Testis (tissue), 3 donors: Measurements from ENCODE around the gene COL1A2. TPM values are rescaled to one million over a fixed set of nuclear protein-coding genes. Genes with fewer than 3 reads are reported as not detected.

Experiments
- DNase-seq: peaks from one replicate; pipeline ENCODE4 v3.0.0-alpha.2; 2019
- H3K27ac ChIP-seq, 2 donors: fragments of 200-600 bp; sonication (generic); one replicate each; pipeline ENCODE4 v1.5.1; 2019
- H3K27me3 ChIP-seq: fragments of 200-600 bp; sonication (generic); one replicate; pipeline ENCODE4 v1.5.1; 2019
- H3K36me3 ChIP-seq: fragments of 200-600 bp; sonication (generic); one replicate; pipeline ENCODE4 v1.5.1; 2017; ENCODE audit warnings: low read depth; ENCODE audit errors: missing control alignments
- H3K4me1 ChIP-seq: fragments of 200-600 bp; sonication (generic); one replicate; pipeline ENCODE4 v1.5.1; 2019
- H3K4me3 ChIP-seq, 2 donors: fragments of 200-600 bp; sonication (generic); one replicate each; pipeline ENCODE4 v1.5.1; 2017 to 2019
- H3K9me3 ChIP-seq: fragments of 200-600 bp; sonication (generic); one replicate; pipeline ENCODE4 v1.5.1; 2017
- CTCF ChIP-seq, 3 experiments: fragments of 450-650 bp in 2 of 3; fragments of 200-600 bp in 1 of 3; sonication (generic) in 1 of 3; IDR thresholded peaks; one replicate each; pipeline ENCODE4 v1.5.1; 2016 to 2019; ENCODE audit warnings: antibody characterized with exemption in 3 of 3, mild to moderate bottlenecking in 2 of 3, moderate library complexity in 1 of 3
- POLR2A ChIP-seq: fragments of 450-650 bp; IDR thresholded peaks from one replicate; pipeline ENCODE4 v1.6.1; 2017; ENCODE audit warnings: antibody characterized with exemption, mild to moderate bottlenecking, moderate library complexity
- WGBS, 2 donors: methylation state at CpG; one replicate each; pipeline ENCODE4 v1.1.5; 2018; 5-methylcytosine and 5-hydroxymethylcytosine counted together
- intact Hi-C: fragments of 100-400 bp; cut with DNase I; formaldehyde crosslinking; loops from one replicate; pipeline ENCODE4 v1.15.1; 2023; ENCODE audit warnings: low total_unique reads
- polyA plus RNA-seq: library from polyadenylated mRNA; stranded (reverse); fragments of 350-450 nt; fragmentation: Illumina TruSeq; extraction: RNeasy Lipid Tissue Mini Kit (QIAGEN cat#74804); gene quantifications from one replicate; pipeline ENCODE4 v1.2.3, GENCODE V29; 2014; ENCODE audit warnings: low read depth, low replicate concordance; ENCODE audit not compliant: insufficient read depth
- total RNA-seq, 2 donors: library from RNA; depleted of rRNA; stranded (reverse); fragments of >200 nt; gene quantifications; one replicate each; pipeline ENCODE4 v1.2.3, GENCODE V29; 2016

COL1A2 gene
- total and polyA plus RNA-seq, 3 donors from 2014 or later = 465 to 979 (median 866) TPM

- intact Hi-C loops = no loop called here
- 32 to 40% methylated on average over 2 of the region's 2 CpGs for WGBS, 2 donors
- no peaks in the 10 kb centered on the region for H3K36me3 ChIP-seq
- TF ChIP-seq CTCF (IDR thresholded peaks at IDR 0.05) (no peak), POLR2A (no peak)
- peak overlapping the region; percentile 81 to 84 for H3K27ac ChIP-seq
- H3K9me3 ChIP-seq = no peaks in the 10 kb centered on the region
- peak; percentile 51 for DNase-seq
- H3K4me1 ChIP-seq = peaks cover 30% of the 10 kb centered on the region
- no peaks in the 10 kb centered on the region for H3K27me3 ChIP-seq
- H3K4me3 ChIP-seq = peak overlapping the region in 1 of 2 donors; percentile 9
These were observed 19.0 kb upstream of the COL1A2 start for GRCh38 chr7:94375691-94376090.

GRCh38 chr7:94376281-94376680, 18.4 kb upstream of the COL1A2 start:
- Histone ChIP-seq H3K27ac (peak overlapping the region in 1 of 2 donors; percentile 84), H3K4me3 (no peak overlapping the region), H3K9me3 (no peaks in the 10 kb centered on the region), H3K4me1 (peaks cover 27% of the 10 kb centered on the region), H3K36me3 (no peaks in the 10 kb centered on the region), H3K27me3 (no peaks in the 10 kb centered on the region)
- WGBS, 2 donors = 87 to 88% methylated on average over 1 of the region's 1 CpG
- no peak for DNase-seq
- intact Hi-C loops = no loop called here
- TF ChIP-seq CTCF (IDR thresholded peaks at IDR 0.05) (no peak), POLR2A (no peak)

GRCh38 chr7:94378356-94378755, 16.3 kb upstream of the COL1A2 start:
- H3K4me1 ChIP-seq = peaks cover 21% of the 10 kb centered on the region
- TF ChIP-seq POLR2A (no peak), CTCF (IDR thresholded peaks at IDR 0.05) (no peak)
- intact Hi-C loops = no loop called here
- DNase-seq = no peak
- H3K27me3 ChIP-seq = no peaks in the 10 kb centered on the region
- H3K27ac ChIP-seq = no peak overlapping the region
- H3K36me3 ChIP-seq = no peaks in the 10 kb centered on the region
- H3K4me3 ChIP-seq = no peak overlapping the region
- WGBS, 2 donors = 38 to 48% methylated on average over 3 of the region's 3 CpGs
- H3K9me3 ChIP-seq = no peaks in the 10 kb centered on the region

DNA sequence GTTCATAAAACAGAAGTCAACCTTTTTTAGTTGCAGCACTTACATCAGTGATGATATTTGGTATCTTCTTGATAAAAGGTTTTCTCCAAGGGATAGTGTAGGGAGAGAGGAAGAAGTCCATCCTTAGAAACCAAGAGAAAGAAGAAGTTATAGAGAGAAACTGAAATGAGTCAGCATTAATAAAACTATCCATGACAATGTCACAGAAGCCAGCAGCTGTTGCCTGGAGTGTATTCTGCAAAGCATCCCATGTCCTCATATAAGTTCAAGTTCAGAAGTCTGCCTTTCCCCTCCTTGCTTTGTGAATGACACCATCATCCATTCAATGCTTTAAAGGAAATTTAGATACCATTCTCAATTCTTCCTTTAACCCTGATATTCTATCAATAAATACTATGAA, 14.4 kb upstream of the COL1A2 start:
- Histone ChIP-seq H3K9me3 (no peaks in the 10 kb centered on the region), H3K4me1 (peaks cover 10% of the 10 kb centered on the region), H3K4me3 (no peak overlapping the region), H3K27me3 (no peaks in the 10 kb centered on the region), H3K36me3 (no peaks in the 10 kb centered on the region), H3K27ac (no peak overlapping the region)
- no peak for DNase-seq
- TF ChIP-seq CTCF (IDR thresholded peaks at IDR 0.05) (no peak), POLR2A (no peak)
- intact Hi-C loops = no loop called here

DNA sequence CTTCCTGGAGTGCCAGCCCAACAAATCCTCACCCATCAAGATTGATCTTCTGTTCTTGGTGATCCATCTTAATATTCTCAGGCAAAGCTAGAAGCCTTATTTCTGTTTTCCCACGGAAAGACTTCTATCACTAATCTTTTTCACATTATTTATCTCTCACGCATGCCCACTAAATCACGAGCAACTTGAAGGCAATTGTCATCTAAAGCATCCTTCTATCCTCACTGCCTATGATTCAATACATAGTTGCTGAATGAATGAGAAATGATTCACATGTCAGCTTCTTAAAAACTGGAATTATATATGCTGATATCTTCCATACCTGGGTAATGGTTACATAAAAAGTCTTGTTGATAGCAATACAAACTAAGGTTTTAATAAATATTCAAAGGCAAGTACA, 12.6 kb upstream of the COL1A2 start:
- H3K9me3 ChIP-seq = no peaks in the 10 kb centered on the region
- no peak overlapping the region for H3K4me3 ChIP-seq
- no peak overlapping the region for H3K27ac ChIP-seq
- peaks cover 7% of the 10 kb centered on the region for H3K4me1 ChIP-seq
- H3K36me3 ChIP-seq = no peaks in the 10 kb centered on the region
- no peak for DNase-seq
- WGBS, 2 donors = 80 to 87% methylated on average over 3 of the region's 3 CpGs
- intact Hi-C loops = no loop called here
- no peak for TF ChIP-seq CTCF (IDR thresholded peaks at IDR 0.05)
- TF ChIP-seq POLR2A = no peak
- H3K27me3 ChIP-seq = no peaks in the 10 kb centered on the region
